Esophagus squamous epithelium (tissue), 5 donors: Measurements from ENCODE around the gene MON1B. TPM values are rescaled to one million over a fixed set of nuclear protein-coding genes. Genes with fewer than 3 reads are reported as not detected.
"Not testable (repeated sequence)": the region's sequence is repeated elsewhere in the genome, so short reads cannot be mapped to it uniquely, and the experiment has no call there.

Source experiments
- DNase-seq: peaks from one replicate; lab custom pipeline; 2025; lab: John Stamatoyannopoulos, UW
- H3K27ac ChIP-seq, 4 donors: fragments of 200-600 bp; sonication (generic); one replicate each; pipeline ENCODE4 v1.5.1; 2016 to 2019; ENCODE audit warnings: mild to moderate bottlenecking in 1 of 4
- H3K27me3 ChIP-seq, 4 donors: fragments of 200-600 bp; sonication (generic); 1 replicate in 3 of 4; 2 replicates in 1 of 4; pipeline versions ENCODE4 v1.5.1 to v1.6.0; 2017 to 2021; ENCODE audit warnings: antibody characterized with exemption in 1 of 4
- H3K36me3 ChIP-seq, 3 donors: fragments of 200-600 bp; sonication (generic); one replicate each; pipeline ENCODE4 v1.5.1; 2016 to 2019
- H3K4me1 ChIP-seq, 3 donors: fragments of 200-600 bp; sonication (generic); one replicate each; pipeline ENCODE4 v1.5.1; 2017 to 2019
- H3K4me3 ChIP-seq, 4 donors: fragments of 200-600 bp; sonication (generic); 1 replicate in 3 of 4; 2 replicates in 1 of 4; pipeline ENCODE4 v1.5.1; 2016 to 2019; ENCODE audit warnings: mild to moderate bottlenecking in 2 of 4, moderate library complexity in 1 of 4
- H3K9me3 ChIP-seq, 3 donors: fragments of 200-600 bp; sonication (generic); one replicate each; pipeline ENCODE4 v1.5.1; 2016 to 2019
- CTCF ChIP-seq, 6 experiments: fragments of 450-650 bp in 4 of 6; fragments of 200-600 bp in 2 of 6; sonication (generic) in 2 of 6; IDR thresholded peaks; one replicate each; pipeline ENCODE4 v1.5.1; 2016 to 2019; ENCODE audit warnings: antibody characterized with exemption in 6 of 6, mild to moderate bottlenecking in 4 of 6, moderate library complexity in 4 of 6
- POLR2A ChIP-seq, 4 donors: fragments of 450-650 bp; IDR thresholded peaks; one replicate each; pipeline ENCODE4 v1.6.1; 2017; ENCODE audit warnings: antibody characterized with exemption in 4 of 4, mild to moderate bottlenecking in 4 of 4, moderate library complexity in 3 of 4
- WGBS, 2 donors: methylation state at CpG; one replicate each; pipeline ENCODE4 v1.1.5; 2018; 5-methylcytosine and 5-hydroxymethylcytosine counted together
- intact Hi-C: fragments of 100-400 bp; cut with DNase I; formaldehyde crosslinking; loops from one replicate; pipeline ENCODE4 v1.15.0; 2022
- total RNA-seq, 4 donors: library from RNA; depleted of rRNA; stranded (reverse); fragments of >200 nt; gene quantifications; one replicate each; pipeline ENCODE4 v1.1.0, GENCODE V29; 2016
- donor health status: DM: yes; HTN: yes; CAD: no.

Gene MON1B
- 10 to 100 TPM; 11.8 to 25.9 (median 19.0) TPM for total RNA-seq

- Histone ChIP-seq H3K4me3 (peak within 1 kb of the TSS; percentile 65 to 98 (median 84)), H3K27me3 (no peaks in the 10 kb centered on the region), H3K4me1 (peaks cover 0 to 36% (median 9%) of the 10 kb centered on the region in 3 donors), H3K27ac (peak within 1 kb of the TSS; percentile 93 to 99 (median 96)), H3K9me3 (no peaks in the 10 kb centered on the region), H3K36me3 (peaks cover 11 to 29% (median 17%) of the 10 kb centered on the region in 3 donors)
- DNase-seq: peak; percentile 93
- intact Hi-C loops: no loop called here
- TF ChIP-seq POLR2A (IDR thresholded peaks at IDR 0.05) (peak in 3 of 4 donors; percentile 39 to 77 (median 75)), CTCF (IDR thresholded peaks at IDR 0.05) (no peak)
- 0% methylated on average over 17 to 18 of the region's 63 CpGs for WGBS, 2 donors
Observed at GRCh38 chr16:77190478-77191258, at the start of gene MON1B. Gene MON1B (plus strand): TSS chr16:77191190. CDS start chr16:77191486, 296 bp downstream.

GRCh38 chr16:77143364-77143763 is 47.6 kb upstream of the MON1B start:
- Histone ChIP-seq H3K4me3 (no peak overlapping the region), H3K27me3 (no peaks in the 10 kb centered on the region), H3K4me1 (no peaks in the 10 kb centered on the region), H3K27ac (no peak overlapping the region), H3K36me3 (no peaks in the 10 kb centered on the region), H3K9me3 (peaks cover 0 to 6% (median 0%) of the 10 kb centered on the region in 3 donors)
- no peak for DNase-seq
- no peak for TF ChIP-seq POLR2A (IDR thresholded peaks at IDR 0.05)
- intact Hi-C loops: no loop called here

GRCh38 chr16:77148121-77148520 is 42.9 kb upstream of the MON1B start:
- intact Hi-C loops: no loop called here
- H3K27ac ChIP-seq: no peak overlapping the region
- no peak overlapping the region for H3K4me3 ChIP-seq
- TF ChIP-seq CTCF (IDR thresholded peaks at IDR 0.05) (no peak), POLR2A (IDR thresholded peaks at IDR 0.05) (no peak)
- no peaks in the 10 kb centered on the region for H3K27me3 ChIP-seq
- H3K36me3 ChIP-seq: no peaks in the 10 kb centered on the region
- WGBS, 2 donors: 52 to 57% methylated on average over 3 to 4 of the region's 4 CpGs
- H3K4me1 ChIP-seq: no peaks in the 10 kb centered on the region
- peaks cover 0 to 6% (median 0%) of the 10 kb centered on the region in 3 donors for H3K9me3 ChIP-seq
- DNase-seq: no peak

- TF ChIP-seq POLR2A (IDR thresholded peaks at IDR 0.05): no peak
- intact Hi-C loops: no loop called here
- no peak for DNase-seq
- Histone ChIP-seq H3K27ac (no peak overlapping the region), H3K4me3 (no peak overlapping the region), H3K27me3 (no peaks in the 10 kb centered on the region), H3K4me1 (no peaks in the 10 kb centered on the region), H3K36me3 (no peaks in the 10 kb centered on the region), H3K9me3 (no peaks in the 10 kb centered on the region)
- WGBS, 2 donors: 31 to 43% methylated on average over 3 of the region's 3 CpGs
Observed at GRCh38 chr16:77157346-77158058, 33.5 kb upstream of the MON1B start.

- WGBS, 2 donors: 81 to 87% methylated on average over 6 of the region's 6 CpGs
- intact Hi-C loops: no loop called here
- Histone ChIP-seq H3K36me3 (no peaks in the 10 kb centered on the region), H3K27ac (no peak overlapping the region), H3K27me3 (no peaks in the 10 kb centered on the region), H3K4me1 (no peaks in the 10 kb centered on the region), H3K4me3 (no peak overlapping the region), H3K9me3 (no peaks in the 10 kb centered on the region)
- no peak for DNase-seq
- TF ChIP-seq CTCF (IDR thresholded peaks at IDR 0.05): no peak
- TF ChIP-seq POLR2A (IDR thresholded peaks at IDR 0.05): no peak
Observed at GRCh38 chr16:77158293-77158692, 32.7 kb upstream of the MON1B start.

GRCh38 chr16:77165006-77165405 is 26.0 kb upstream of the MON1B start:
- Histone ChIP-seq H3K4me3 (no peak overlapping the region), H3K27ac (no peak overlapping the region), H3K4me1 (no peaks in the 10 kb centered on the region), H3K27me3 (peaks cover 0 to 16% (median 0%) of the 10 kb centered on the region in 4 donors), H3K36me3 (no peaks in the 10 kb centered on the region), H3K9me3 (no peaks in the 10 kb centered on the region)
- intact Hi-C loops: loop anchor here (10.0 kb wide), 1 partner anchor 1370 kb away; no protein-coding TSS in a partner anchor
- TF ChIP-seq POLR2A (IDR thresholded peaks at IDR 0.05) (no peak), CTCF (IDR thresholded peaks at IDR 0.05) (no peak)
- 80 to 88% methylated on average over 2 of the region's 2 CpGs for WGBS, 2 donors
- DNase-seq: no peak

GRCh38 chr16:77165536-77166236 is 25.3 kb upstream of the MON1B start:
- DNase-seq, H3K27ac ChIP-seq, H3K4me3 ChIP-seq, H3K36me3 ChIP-seq, H3K4me1 ChIP-seq, H3K9me3 ChIP-seq: not testable (repeated sequence)
- intact Hi-C loops: loop anchor here (10.0 kb wide), 1 partner anchor 1371 kb away; no protein-coding TSS in a partner anchor
- 72% methylated on average over 7 to 9 of the region's 9 CpGs for WGBS, 2 donors
- H3K27me3 ChIP-seq: peaks cover 0 to 23% (median 0%) of the 10 kb centered on the region in 4 donors
